SK-N-SH (cell line): ENCODE data around the gene SEPTIN10.

Source experiments
- EP300 ChIP-seq, 2 experiments: IDR thresholded peaks; 2 replicates each; pipeline versions ENCODE4 v1.4.0 to v1.6.1; 2012; ENCODE audit warnings: borderline replicate concordance in 1 of 2, low read depth in 1 of 2, low read length in 1 of 2
- TF ChIP-seq, protein P1 (sequence below): IDR thresholded peaks from 2 replicates; pipeline ENCODE4 v1.4.0; 2012; ENCODE audit warnings: low read depth, borderline replicate concordance
- TF ChIP-seq, protein P2 (sequence below): fragments of 200-600 bp; sonication (generic); IDR thresholded peaks from 2 replicates; pipeline ENCODE4 v1.6.1; 2017; ENCODE audit warnings: antibody characterized with exemption, mild to moderate bottlenecking, moderate library complexity
- TF ChIP-seq, protein P3 (sequence below): IDR thresholded peaks from 2 replicates; pipeline ENCODE4 v1.6.1; 2012; ENCODE audit warnings: mild to moderate bottlenecking, low read depth, low read length, moderate library complexity

DNA sequence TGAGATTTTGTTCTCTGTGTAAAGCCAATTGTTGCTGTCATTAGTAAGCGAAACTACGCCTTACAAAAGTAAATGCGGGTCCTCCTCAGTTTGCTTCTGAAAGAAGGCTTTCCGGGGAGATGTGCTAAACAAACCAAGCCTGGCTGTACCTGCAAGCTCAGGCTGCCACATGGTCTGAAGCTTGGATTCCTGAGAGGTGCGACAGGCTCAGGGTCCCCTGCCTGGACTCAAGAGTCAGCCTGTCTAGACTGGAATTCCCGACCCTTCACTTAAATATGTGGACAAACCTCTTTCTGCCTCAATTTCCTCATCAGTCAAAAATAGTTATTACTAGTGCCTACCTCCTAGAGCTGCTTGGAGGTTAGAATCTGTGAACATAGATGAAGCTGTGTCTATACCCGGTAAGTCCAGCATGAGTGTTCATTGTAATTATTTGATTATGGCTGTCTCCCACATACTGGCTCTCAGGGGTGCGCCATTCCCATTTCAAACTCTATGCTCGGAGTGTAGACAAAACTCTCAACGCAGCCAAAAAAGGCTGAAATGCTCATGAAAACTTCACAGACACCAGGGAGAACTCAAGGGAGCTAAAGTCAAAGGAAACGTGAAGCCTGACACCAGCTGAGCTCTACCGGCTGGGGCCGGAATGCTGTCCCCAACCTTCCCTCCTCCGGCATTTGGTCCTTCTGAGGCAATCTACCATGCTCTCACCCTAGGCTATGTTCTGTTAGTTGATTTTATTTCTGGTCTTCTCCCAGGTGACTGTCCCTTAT lies 31.8 kb upstream of the SEPTIN10 start:
- no peak for TF ChIP-seq EP300 (IDR thresholded peaks at IDR 0.05; ENCODE audit: borderline replicate concordance in 1 of 2, low read depth in 1 of 2, low read length in 1 of 2)
- TF ChIP-seq, protein P1, sequence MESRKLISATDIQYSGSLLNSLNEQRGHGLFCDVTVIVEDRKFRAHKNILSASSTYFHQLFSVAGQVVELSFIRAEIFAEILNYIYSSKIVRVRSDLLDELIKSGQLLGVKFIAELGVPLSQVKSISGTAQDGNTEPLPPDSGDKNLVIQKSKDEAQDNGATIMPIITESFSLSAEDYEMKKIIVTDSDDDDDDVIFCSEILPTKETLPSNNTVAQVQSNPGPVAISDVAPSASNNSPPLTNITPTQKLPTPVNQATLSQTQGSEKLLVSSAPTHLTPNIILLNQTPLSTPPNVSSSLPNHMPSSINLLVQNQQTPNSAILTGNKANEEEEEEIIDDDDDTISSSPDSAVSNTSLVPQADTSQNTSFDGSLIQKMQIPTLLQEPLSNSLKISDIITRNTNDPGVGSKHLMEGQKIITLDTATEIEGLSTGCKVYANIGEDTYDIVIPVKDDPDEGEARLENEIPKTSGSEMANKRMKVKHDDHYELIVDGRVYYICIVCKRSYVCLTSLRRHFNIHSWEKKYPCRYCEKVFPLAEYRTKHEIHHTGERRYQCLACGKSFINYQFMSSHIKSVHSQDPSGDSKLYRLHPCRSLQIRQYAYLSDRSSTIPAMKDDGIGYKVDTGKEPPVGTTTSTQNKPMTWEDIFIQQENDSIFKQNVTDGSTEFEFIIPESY = no peak
- TF ChIP-seq, protein P2, sequence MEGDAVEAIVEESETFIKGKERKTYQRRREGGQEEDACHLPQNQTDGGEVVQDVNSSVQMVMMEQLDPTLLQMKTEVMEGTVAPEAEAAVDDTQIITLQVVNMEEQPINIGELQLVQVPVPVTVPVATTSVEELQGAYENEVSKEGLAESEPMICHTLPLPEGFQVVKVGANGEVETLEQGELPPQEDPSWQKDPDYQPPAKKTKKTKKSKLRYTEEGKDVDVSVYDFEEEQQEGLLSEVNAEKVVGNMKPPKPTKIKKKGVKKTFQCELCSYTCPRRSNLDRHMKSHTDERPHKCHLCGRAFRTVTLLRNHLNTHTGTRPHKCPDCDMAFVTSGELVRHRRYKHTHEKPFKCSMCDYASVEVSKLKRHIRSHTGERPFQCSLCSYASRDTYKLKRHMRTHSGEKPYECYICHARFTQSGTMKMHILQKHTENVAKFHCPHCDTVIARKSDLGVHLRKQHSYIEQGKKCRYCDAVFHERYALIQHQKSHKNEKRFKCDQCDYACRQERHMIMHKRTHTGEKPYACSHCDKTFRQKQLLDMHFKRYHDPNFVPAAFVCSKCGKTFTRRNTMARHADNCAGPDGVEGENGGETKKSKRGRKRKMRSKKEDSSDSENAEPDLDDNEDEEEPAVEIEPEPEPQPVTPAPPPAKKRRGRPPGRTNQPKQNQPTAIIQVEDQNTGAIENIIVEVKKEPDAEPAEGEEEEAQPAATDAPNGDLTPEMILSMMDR = no peak
- TF ChIP-seq, protein P3, sequence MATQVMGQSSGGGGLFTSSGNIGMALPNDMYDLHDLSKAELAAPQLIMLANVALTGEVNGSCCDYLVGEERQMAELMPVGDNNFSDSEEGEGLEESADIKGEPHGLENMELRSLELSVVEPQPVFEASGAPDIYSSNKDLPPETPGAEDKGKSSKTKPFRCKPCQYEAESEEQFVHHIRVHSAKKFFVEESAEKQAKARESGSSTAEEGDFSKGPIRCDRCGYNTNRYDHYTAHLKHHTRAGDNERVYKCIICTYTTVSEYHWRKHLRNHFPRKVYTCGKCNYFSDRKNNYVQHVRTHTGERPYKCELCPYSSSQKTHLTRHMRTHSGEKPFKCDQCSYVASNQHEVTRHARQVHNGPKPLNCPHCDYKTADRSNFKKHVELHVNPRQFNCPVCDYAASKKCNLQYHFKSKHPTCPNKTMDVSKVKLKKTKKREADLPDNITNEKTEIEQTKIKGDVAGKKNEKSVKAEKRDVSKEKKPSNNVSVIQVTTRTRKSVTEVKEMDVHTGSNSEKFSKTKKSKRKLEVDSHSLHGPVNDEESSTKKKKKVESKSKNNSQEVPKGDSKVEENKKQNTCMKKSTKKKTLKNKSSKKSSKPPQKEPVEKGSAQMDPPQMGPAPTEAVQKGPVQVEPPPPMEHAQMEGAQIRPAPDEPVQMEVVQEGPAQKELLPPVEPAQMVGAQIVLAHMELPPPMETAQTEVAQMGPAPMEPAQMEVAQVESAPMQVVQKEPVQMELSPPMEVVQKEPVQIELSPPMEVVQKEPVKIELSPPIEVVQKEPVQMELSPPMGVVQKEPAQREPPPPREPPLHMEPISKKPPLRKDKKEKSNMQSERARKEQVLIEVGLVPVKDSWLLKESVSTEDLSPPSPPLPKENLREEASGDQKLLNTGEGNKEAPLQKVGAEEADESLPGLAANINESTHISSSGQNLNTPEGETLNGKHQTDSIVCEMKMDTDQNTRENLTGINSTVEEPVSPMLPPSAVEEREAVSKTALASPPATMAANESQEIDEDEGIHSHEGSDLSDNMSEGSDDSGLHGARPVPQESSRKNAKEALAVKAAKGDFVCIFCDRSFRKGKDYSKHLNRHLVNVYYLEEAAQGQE = no peak
